GM12878 (cell line): ENCODE data around the gene PMP22.

Experiments
- E2F4 ChIP-seq: IDR thresholded peaks from 2 replicates; pipeline ENCODE4 v1.6.1; 2012; ENCODE audit warnings: low read depth, low read length, improper control_type of control experiment
- ESRRA ChIP-seq: IDR thresholded peaks from 2 replicates; pipeline ENCODE4 v1.6.1; 2012; ENCODE audit warnings: mild to moderate bottlenecking, low read length, improper control_type of control experiment
- JUNB ChIP-seq: IDR thresholded peaks from 2 replicates; pipeline ENCODE4 v1.6.1; 2016; ENCODE audit warnings: antibody characterized with exemption, mild to moderate bottlenecking
- KDM1A ChIP-seq: fragments of 200-600 bp; sonication (generic); IDR thresholded peaks from 2 replicates; pipeline ENCODE4 v1.6.1; 2016; ENCODE audit warnings: borderline replicate concordance
- RAD21 ChIP-seq: IDR thresholded peaks from 2 replicates; pipeline ENCODE4 v1.6.1; 2011; ENCODE audit warnings: mild to moderate bottlenecking, low read depth, low read length, moderate library complexity; ENCODE audit not compliant: insufficient read depth
- RBBP5 ChIP-seq: fragments of 200-600 bp; sonication (generic); conservative IDR thresholded peaks from 2 replicates; pipeline ENCODE4 v1.6.1; 2016
- STAT1 ChIP-seq: fragments of 450-650 bp; conservative IDR thresholded peaks from 2 replicates; pipeline ENCODE4 v1.6.1; 2014; ENCODE audit warnings: antibody characterized with exemption, mild to moderate bottlenecking
- STAT3 ChIP-seq: IDR thresholded peaks from 2 replicates; pipeline ENCODE4 v1.6.1; 2011; ENCODE audit warnings: low read depth, low read length, improper control_type of control experiment
- TCF12 ChIP-seq: IDR thresholded peaks from 2 replicates; pipeline ENCODE4 v1.6.1; 2011; ENCODE audit warnings: low read depth, mild to moderate bottlenecking, low read length
- ZBTB33 ChIP-seq: fragments of 450-650 bp; IDR thresholded peaks from 2 replicates; pipeline ENCODE4 v1.6.1; 2017; ENCODE audit warnings: mild to moderate bottlenecking
- TF ChIP-seq, protein P1 (sequence below), 3 experiments: IDR thresholded peaks in 2 of 3; conservative IDR thresholded peaks in 1 of 3; 2 replicates each; pipeline ENCODE4 v1.5.1; 2011; ENCODE audit warnings: low read depth in 3 of 3, low read length in 3 of 3, mild to moderate bottlenecking in 3 of 3, control low read depth in 2 of 3, moderate library complexity in 2 of 3, inconsistent platforms in 1 of 3, mixed read lengths in 1 of 3; ENCODE audit not compliant: control insufficient read depth in 2 of 3, insufficient read depth in 1 of 3; ENCODE audit errors: extremely low read depth in 1 of 3

- TF ChIP-seq, protein P1, sequence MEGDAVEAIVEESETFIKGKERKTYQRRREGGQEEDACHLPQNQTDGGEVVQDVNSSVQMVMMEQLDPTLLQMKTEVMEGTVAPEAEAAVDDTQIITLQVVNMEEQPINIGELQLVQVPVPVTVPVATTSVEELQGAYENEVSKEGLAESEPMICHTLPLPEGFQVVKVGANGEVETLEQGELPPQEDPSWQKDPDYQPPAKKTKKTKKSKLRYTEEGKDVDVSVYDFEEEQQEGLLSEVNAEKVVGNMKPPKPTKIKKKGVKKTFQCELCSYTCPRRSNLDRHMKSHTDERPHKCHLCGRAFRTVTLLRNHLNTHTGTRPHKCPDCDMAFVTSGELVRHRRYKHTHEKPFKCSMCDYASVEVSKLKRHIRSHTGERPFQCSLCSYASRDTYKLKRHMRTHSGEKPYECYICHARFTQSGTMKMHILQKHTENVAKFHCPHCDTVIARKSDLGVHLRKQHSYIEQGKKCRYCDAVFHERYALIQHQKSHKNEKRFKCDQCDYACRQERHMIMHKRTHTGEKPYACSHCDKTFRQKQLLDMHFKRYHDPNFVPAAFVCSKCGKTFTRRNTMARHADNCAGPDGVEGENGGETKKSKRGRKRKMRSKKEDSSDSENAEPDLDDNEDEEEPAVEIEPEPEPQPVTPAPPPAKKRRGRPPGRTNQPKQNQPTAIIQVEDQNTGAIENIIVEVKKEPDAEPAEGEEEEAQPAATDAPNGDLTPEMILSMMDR (IDR thresholded peaks at IDR 0.05 in 2 of 3, conservative IDR thresholded peaks at IDR 0.05 in 1 of 3; ENCODE audit: control insufficient read depth in 2 of 3, extremely low read depth in 1 of 3, insufficient read depth in 1 of 3, low read depth in 3 of 3, low read length in 3 of 3), result no peak
- TF ChIP-seq RBBP5, result no peak
- TF ChIP-seq RAD21, result no peak
- no peak for TF ChIP-seq TCF12
- TF ChIP-seq ESRRA, result no peak
- TF ChIP-seq KDM1A, result no peak
- no peak for TF ChIP-seq E2F4
- TF ChIP-seq JUNB, result no peak
- no peak for TF ChIP-seq ZBTB33
- no peak for TF ChIP-seq STAT3
- TF ChIP-seq STAT1, result no peak
These were observed 1.9 kb downstream of the PMP22 start for GRCh38 chr17:15263206-15263579.
